ENCODE data around the gene MCIDAS.
A peak's percentile ranks its signal among the peaks of the same experiment; 100 is the strongest.

Gene MCIDAS

GRCh38 chr5:55226027-55226933 lies 835 bp downstream of the MCIDAS start:
- Histone ChIP-seq H2AFZ (ENCODE audit: low read length) (peak overlapping the region; percentile 95), H2BK5ac (ENCODE audit: low read length) (no peak overlapping the region), H3K4ac (ENCODE audit: low read length) (no peak overlapping the region), H3K4me1 (ENCODE audit: control insufficient read depth in 2 of 2, insufficient read depth in 1 of 2, low read depth in 1 of 2, low read length in 2 of 2) (peaks cover 6 to 8% of the 10 kb centered on the region in 2 donors), H3K27me3 (ENCODE audit: control insufficient read depth in 3 of 3, insufficient read depth in 3 of 3, low read depth in 1 of 3, low read length in 3 of 3) (peaks cover 58 to 97% (median 96%) of the 10 kb centered on the region in 3 experiments), H2BK120ac (ENCODE audit: low read depth, low read length) (no peak overlapping the region), H3K36me3 (replicated peaks in 1 of 2; ENCODE audit: control insufficient read depth in 2 of 2, insufficient read depth in 2 of 2, low read length in 2 of 2) (no peaks in the 10 kb centered on the region), H2BK15ac (ENCODE audit: low read length) (no peak overlapping the region), H2AK5ac (ENCODE audit: low read depth, low read length) (no peak overlapping the region), H3K4me2 (ENCODE audit: insufficient read depth, low read length, poor library complexity, severe bottlenecking) (peak overlapping the region; percentile 63), H3K27ac (replicated peaks; ENCODE audit: low read length) (no peak overlapping the region), H3K18ac (ENCODE audit: low read length) (peak overlapping the region; percentile 84), H3K9me3 (replicated peaks in 1 of 2; ENCODE audit: control insufficient read depth in 2 of 2, insufficient read depth in 1 of 2, low read depth in 1 of 2, low read length in 2 of 2) (peaks cover 2 to 10% of the 10 kb centered on the region in 2 donors), H4K8ac (ENCODE audit: low read depth, low read length) (no peak overlapping the region), H3K14ac (ENCODE audit: low read length) (no peak overlapping the region), H3K79me1 (ENCODE audit: low read depth, low read length) (no peaks in the 10 kb centered on the region), H4K91ac (ENCODE audit: low read depth, low read length, poor library complexity) (no peak overlapping the region), H3K23ac (ENCODE audit: low read depth, low read length, poor library complexity) (peak overlapping the region; percentile 40), H2BK12ac (ENCODE audit: low read length) (no peak overlapping the region), H3K4me3 (ENCODE audit: low read length in 2 of 2) (peak overlapping the region; percentile 45 to 79), H3K9ac (ENCODE audit: low read depth, low read length, poor library complexity) (no peak overlapping the region)
- peak; percentile 73 for DNase-seq (ENCODE audit: low spot score)
- no CpG with 5 or more reads among the region's 54 CpGs for WGBS, 2 donors (ENCODE audit: extremely low coverage in 2 of 2, insufficient read length in 2 of 2, insufficient replicate concordance in 1 of 2)

- no peaks in the 10 kb centered on the region for H3K79me1 ChIP-seq (ENCODE audit: low read depth, low read length)
- H3K27me3 ChIP-seq (ENCODE audit: control insufficient read depth in 3 of 3, insufficient read depth in 3 of 3, low read depth in 1 of 3, low read length in 3 of 3), result peaks cover 57 to 97% (median 96%) of the 10 kb centered on the region in 3 experiments
- DNase-seq (ENCODE audit: low spot score), result no peak
- H3K4me2 ChIP-seq (ENCODE audit: insufficient read depth, low read length, poor library complexity, severe bottlenecking), result no peak overlapping the region
- no peak overlapping the region for H3K4me3 ChIP-seq (ENCODE audit: low read length in 2 of 2)
- H2BK12ac ChIP-seq (ENCODE audit: low read length), result no peak overlapping the region
- H3K4me1 ChIP-seq (ENCODE audit: control insufficient read depth in 2 of 2, insufficient read depth in 1 of 2, low read depth in 1 of 2, low read length in 2 of 2), result peaks cover 5 to 9% of the 10 kb centered on the region in 2 donors
- no peak overlapping the region for H2AK5ac ChIP-seq (ENCODE audit: low read depth, low read length)
- no peak overlapping the region for H2AFZ ChIP-seq (ENCODE audit: low read length)
- H2BK15ac ChIP-seq (ENCODE audit: low read length), result no peak overlapping the region
- no peaks in the 10 kb centered on the region for H3K36me3 ChIP-seq (replicated peaks in 1 of 2; ENCODE audit: control insufficient read depth in 2 of 2, insufficient read depth in 2 of 2, low read length in 2 of 2)
- no peak overlapping the region for H3K4ac ChIP-seq (ENCODE audit: low read length)
- no peak overlapping the region for H4K91ac ChIP-seq (ENCODE audit: low read depth, low read length, poor library complexity)
- no peak overlapping the region for H3K23ac ChIP-seq (ENCODE audit: low read depth, low read length, poor library complexity)
- no peak overlapping the region for H4K8ac ChIP-seq (ENCODE audit: low read depth, low read length)
- no peak overlapping the region for H3K14ac ChIP-seq (ENCODE audit: low read length)
- H2BK120ac ChIP-seq (ENCODE audit: low read depth, low read length), result no peak overlapping the region
- H3K9me3 ChIP-seq (replicated peaks in 1 of 2; ENCODE audit: control insufficient read depth in 2 of 2, insufficient read depth in 1 of 2, low read depth in 1 of 2, low read length in 2 of 2), result peaks cover 3 to 12% of the 10 kb centered on the region in 2 donors
- H3K9ac ChIP-seq (ENCODE audit: low read depth, low read length, poor library complexity), result no peak overlapping the region
- no peak overlapping the region for H2BK5ac ChIP-seq (ENCODE audit: low read length)
- H3K27ac ChIP-seq (replicated peaks; ENCODE audit: low read length), result no peak overlapping the region
- no peak overlapping the region for H3K18ac ChIP-seq (ENCODE audit: low read length)
These were observed 1.8 kb downstream of the MCIDAS start for GRCh38 chr5:55225346-55225745.

- peak overlapping the region; percentile 89 for H2AFZ ChIP-seq (ENCODE audit: low read length)
- no peak overlapping the region for H2BK120ac ChIP-seq (ENCODE audit: low read depth, low read length)
- no peak overlapping the region for H4K91ac ChIP-seq (ENCODE audit: low read depth, low read length, poor library complexity)
- no peak for DNase-seq (ENCODE audit: low spot score)
- H2BK5ac ChIP-seq (ENCODE audit: low read length), result no peak overlapping the region
- H3K18ac ChIP-seq (ENCODE audit: low read length), result no peak overlapping the region
- H3K9me3 ChIP-seq (replicated peaks in 1 of 2; ENCODE audit: control insufficient read depth in 2 of 2, insufficient read depth in 1 of 2, low read depth in 1 of 2, low read length in 2 of 2), result peaks cover 3 to 12% of the 10 kb centered on the region in 2 donors
- H3K36me3 ChIP-seq (replicated peaks in 1 of 2; ENCODE audit: control insufficient read depth in 2 of 2, insufficient read depth in 2 of 2, low read length in 2 of 2), result no peaks in the 10 kb centered on the region
- no peaks in the 10 kb centered on the region for H3K79me1 ChIP-seq (ENCODE audit: low read depth, low read length)
- H3K9ac ChIP-seq (ENCODE audit: low read depth, low read length, poor library complexity), result no peak overlapping the region
- no peak overlapping the region for H4K8ac ChIP-seq (ENCODE audit: low read depth, low read length)
- no peak overlapping the region for H3K4me3 ChIP-seq (ENCODE audit: low read length in 2 of 2)
- no peak overlapping the region for H3K4ac ChIP-seq (ENCODE audit: low read length)
- H3K27ac ChIP-seq (replicated peaks; ENCODE audit: low read length), result no peak overlapping the region
- H2BK12ac ChIP-seq (ENCODE audit: low read length), result no peak overlapping the region
- WGBS, 2 donors (ENCODE audit: extremely low coverage in 2 of 2, insufficient read length in 2 of 2, insufficient replicate concordance in 1 of 2), result no CpG with 5 or more reads among the region's 7 CpGs
- H3K14ac ChIP-seq (ENCODE audit: low read length), result no peak overlapping the region
- peaks cover 5 to 11% of the 10 kb centered on the region in 2 donors for H3K4me1 ChIP-seq (ENCODE audit: control insufficient read depth in 2 of 2, insufficient read depth in 1 of 2, low read depth in 1 of 2, low read length in 2 of 2)
- no peak overlapping the region for H2AK5ac ChIP-seq (ENCODE audit: low read depth, low read length)
- no peak overlapping the region for H3K23ac ChIP-seq (ENCODE audit: low read depth, low read length, poor library complexity)
- no peak overlapping the region for H2BK15ac ChIP-seq (ENCODE audit: low read length)
- peaks cover 59 to 97% (median 92%) of the 10 kb centered on the region in 3 experiments for H3K27me3 ChIP-seq (ENCODE audit: control insufficient read depth in 3 of 3, insufficient read depth in 3 of 3, low read depth in 1 of 3, low read length in 3 of 3)
- no peak overlapping the region for H3K4me2 ChIP-seq (ENCODE audit: insufficient read depth, low read length, poor library complexity, severe bottlenecking)
These were observed 3.3 kb downstream of the MCIDAS start for GRCh38 chr5:55223812-55224240.

GRCh38 chr5:55222985-55223811 lies 3.9 kb downstream of the MCIDAS start:
- no peaks in the 10 kb centered on the region for H3K79me1 ChIP-seq (ENCODE audit: low read depth, low read length)
- H4K8ac ChIP-seq (ENCODE audit: low read depth, low read length), result no peak overlapping the region
- peak overlapping the region; percentile 83 for H3K23ac ChIP-seq (ENCODE audit: low read depth, low read length, poor library complexity)
- peaks cover 53 to 97% (median 86%) of the 10 kb centered on the region in 3 experiments for H3K27me3 ChIP-seq (ENCODE audit: control insufficient read depth in 3 of 3, insufficient read depth in 3 of 3, low read depth in 1 of 3, low read length in 3 of 3)
- peak overlapping the region; percentile 42 for H3K14ac ChIP-seq (ENCODE audit: low read length)
- peak overlapping the region; percentile 80 for H3K9ac ChIP-seq (ENCODE audit: low read depth, low read length, poor library complexity)
- peak overlapping the region; percentile 89 for H2AFZ ChIP-seq (ENCODE audit: low read length)
- no peak overlapping the region for H2BK120ac ChIP-seq (ENCODE audit: low read depth, low read length)
- no peak overlapping the region for H4K91ac ChIP-seq (ENCODE audit: low read depth, low read length, poor library complexity)
- peaks cover 3 to 12% of the 10 kb centered on the region in 2 donors for H3K9me3 ChIP-seq (replicated peaks in 1 of 2; ENCODE audit: control insufficient read depth in 2 of 2, insufficient read depth in 1 of 2, low read depth in 1 of 2, low read length in 2 of 2)
- peak overlapping the region; percentile 63 for H3K18ac ChIP-seq (ENCODE audit: low read length)
- H3K4me2 ChIP-seq (ENCODE audit: insufficient read depth, low read length, poor library complexity, severe bottlenecking), result peak overlapping the region; percentile 65
- no CpG with 5 or more reads among the region's 61 CpGs for WGBS, 2 donors (ENCODE audit: extremely low coverage in 2 of 2, insufficient read length in 2 of 2, insufficient replicate concordance in 1 of 2)
- no peaks in the 10 kb centered on the region for H3K36me3 ChIP-seq (replicated peaks in 1 of 2; ENCODE audit: control insufficient read depth in 2 of 2, insufficient read depth in 2 of 2, low read length in 2 of 2)
- H3K4ac ChIP-seq (ENCODE audit: low read length), result no peak overlapping the region
- H3K4me1 ChIP-seq (ENCODE audit: control insufficient read depth in 2 of 2, insufficient read depth in 1 of 2, low read depth in 1 of 2, low read length in 2 of 2), result peaks cover 5 to 11% of the 10 kb centered on the region in 2 donors
- peak; percentile 38 for DNase-seq (ENCODE audit: low spot score)
- peak overlapping the region; percentile 12 for H2BK12ac ChIP-seq (ENCODE audit: low read length)
- peak overlapping the region; percentile 26 to 41 for H3K4me3 ChIP-seq (ENCODE audit: low read length in 2 of 2)
- no peak overlapping the region for H2BK5ac ChIP-seq (ENCODE audit: low read length)
- no peak overlapping the region for H2AK5ac ChIP-seq (ENCODE audit: low read depth, low read length)
- H2BK15ac ChIP-seq (ENCODE audit: low read length), result no peak overlapping the region
- H3K27ac ChIP-seq (replicated peaks; ENCODE audit: low read length), result no peak overlapping the region

Data from neuronal stem cell (in vitro differentiated cells).